Testis (tissue), 3 donors: ENCODE data around the gene PHYH. TPM values are rescaled to one million over a fixed set of nuclear protein-coding genes. Genes with fewer than 3 reads are reported as not detected.

ENCODE experiments used
- DNase-seq: peaks from one replicate; pipeline ENCODE4 v3.0.0-alpha.2; 2019
- H3K27ac ChIP-seq, 2 donors: fragments of 200-600 bp; sonication (generic); one replicate each; pipeline ENCODE4 v1.5.1; 2019
- H3K27me3 ChIP-seq: fragments of 200-600 bp; sonication (generic); one replicate; pipeline ENCODE4 v1.5.1; 2019
- H3K36me3 ChIP-seq: fragments of 200-600 bp; sonication (generic); one replicate; pipeline ENCODE4 v1.5.1; 2017; ENCODE audit warnings: low read depth; ENCODE audit errors: missing control alignments
- H3K4me1 ChIP-seq: fragments of 200-600 bp; sonication (generic); one replicate; pipeline ENCODE4 v1.5.1; 2019
- H3K4me3 ChIP-seq, 2 donors: fragments of 200-600 bp; sonication (generic); one replicate each; pipeline ENCODE4 v1.5.1; 2017 to 2019
- H3K9me3 ChIP-seq: fragments of 200-600 bp; sonication (generic); one replicate; pipeline ENCODE4 v1.5.1; 2017
- CTCF ChIP-seq, 3 experiments: fragments of 450-650 bp in 2 of 3; fragments of 200-600 bp in 1 of 3; sonication (generic) in 1 of 3; IDR thresholded peaks; one replicate each; pipeline ENCODE4 v1.5.1; 2016 to 2019; ENCODE audit warnings: antibody characterized with exemption in 3 of 3, mild to moderate bottlenecking in 2 of 3, moderate library complexity in 1 of 3
- POLR2A ChIP-seq: fragments of 450-650 bp; IDR thresholded peaks from one replicate; pipeline ENCODE4 v1.6.1; 2017; ENCODE audit warnings: antibody characterized with exemption, mild to moderate bottlenecking, moderate library complexity
- WGBS, 2 donors: methylation state at CpG; one replicate each; pipeline ENCODE4 v1.1.5; 2018; 5-methylcytosine and 5-hydroxymethylcytosine counted together
- intact Hi-C: fragments of 100-400 bp; cut with DNase I; formaldehyde crosslinking; loops from one replicate; pipeline ENCODE4 v1.15.1; 2023; ENCODE audit warnings: low total_unique reads
- polyA plus RNA-seq: library from polyadenylated mRNA; stranded (reverse); fragments of 350-450 nt; fragmentation: Illumina TruSeq; extraction: RNeasy Lipid Tissue Mini Kit (QIAGEN cat#74804); gene quantifications from one replicate; pipeline ENCODE4 v1.2.3, GENCODE V29; 2014; ENCODE audit warnings: low read depth, low replicate concordance; ENCODE audit not compliant: insufficient read depth
- total RNA-seq, 2 donors: library from RNA; depleted of rRNA; stranded (reverse); fragments of >200 nt; gene quantifications; one replicate each; pipeline ENCODE4 v1.2.3, GENCODE V29; 2016

Gene PHYH
- total and polyA plus RNA-seq, 3 donors from 2014 or later, result 27.2 to 33.1 (median 31.1) TPM

GRCh38 chr10:13272164-13272571 is 27.7 kb downstream of the PHYH start:
- H3K27ac ChIP-seq, result no peak overlapping the region

GRCh38 chr10:13271552-13272163 is 28.2 kb downstream of the PHYH start:
- H3K36me3 ChIP-seq, result no peaks in the 10 kb centered on the region
- peak in 1 of 3 experiments; percentile 32 for TF ChIP-seq CTCF (IDR thresholded peaks at IDR 0.05)
- no peak for TF ChIP-seq POLR2A
- H3K27me3 ChIP-seq, result no peaks in the 10 kb centered on the region
- peak; percentile 53 for DNase-seq
- H3K27ac ChIP-seq, result no peak overlapping the region
- WGBS, 2 donors, result 44 to 49% methylated on average over 13 to 14 of the region's 14 CpGs
- intact Hi-C loops, result no loop called here
- no peak overlapping the region for H3K4me3 ChIP-seq
- H3K9me3 ChIP-seq, result no peaks in the 10 kb centered on the region
- no peaks in the 10 kb centered on the region for H3K4me1 ChIP-seq

More at GRCh38 chr10:13272164-13272571, 27.7 kb downstream of the PHYH start:
- Histone ChIP-seq H3K27me3 (no peaks in the 10 kb centered on the region), H3K4me1 (no peaks in the 10 kb centered on the region), H3K36me3 (no peaks in the 10 kb centered on the region), H3K9me3 (no peaks in the 10 kb centered on the region), H3K4me3 (no peak overlapping the region)
- intact Hi-C loops, result no loop called here
- peak; percentile 55 for DNase-seq
- WGBS, 2 donors, result 38 to 53% methylated on average over 9 to 12 of the region's 12 CpGs
- TF ChIP-seq CTCF (IDR thresholded peaks at IDR 0.05) (no peak), POLR2A (no peak)

GRCh38 chr10:13270877-13271551 is 28.9 kb downstream of the PHYH start:
- H3K36me3 ChIP-seq, result no peaks in the 10 kb centered on the region
- WGBS, 2 donors, result 85 to 86% methylated on average over 9 of the region's 9 CpGs
- no peak overlapping the region for H3K4me3 ChIP-seq
- no peak overlapping the region for H3K27ac ChIP-seq
- no peaks in the 10 kb centered on the region for H3K4me1 ChIP-seq
- H3K9me3 ChIP-seq, result no peaks in the 10 kb centered on the region
- intact Hi-C loops, result no loop called here
- H3K27me3 ChIP-seq, result no peaks in the 10 kb centered on the region
- DNase-seq, result no peak
- no peak for TF ChIP-seq CTCF (IDR thresholded peaks at IDR 0.05)
- no peak for TF ChIP-seq POLR2A

GRCh38 chr10:13268841-13269240 is 31.0 kb downstream of the PHYH start:
- no peaks in the 10 kb centered on the region for H3K27me3 ChIP-seq
- DNase-seq, result peak; percentile 57
- H3K27ac ChIP-seq, result peak overlapping the region in 1 of 2 donors; percentile 10
- no peaks in the 10 kb centered on the region for H3K9me3 ChIP-seq
- H3K4me1 ChIP-seq, result no peaks in the 10 kb centered on the region
- intact Hi-C loops, result no loop called here
- 12 to 41% methylated on average over 3 of the region's 3 CpGs for WGBS, 2 donors
- no peaks in the 10 kb centered on the region for H3K36me3 ChIP-seq
- no peak overlapping the region for H3K4me3 ChIP-seq
- TF ChIP-seq CTCF (IDR thresholded peaks at IDR 0.05) (no peak), POLR2A (no peak)
